ENCODE results near the gene CDKN2D. TPM values are rescaled to one million over a fixed set of nuclear protein-coding genes. Genes with fewer than 3 reads are reported as not detected.

CDKN2D gene
- total RNA-seq, 1 experiment from 2014 or later, result 13.8 TPM

GRCh38 chr19:10555610-10555973, 13.2 kb downstream of the CDKN2D start:
- no peak overlapping the region for H3K9ac ChIP-seq (ENCODE audit: low read length)
- H3K4me1 ChIP-seq (ENCODE audit: control insufficient read depth in 1 of 2, insufficient read depth in 2 of 2, low read length in 2 of 2), result no peaks in the 10 kb centered on the region
- peaks cover 3% of the 10 kb centered on the region; the same call in 1 of the 2 replicates for H3K79me2 ChIP-seq (ENCODE audit: insufficient read depth, low read length)
- H3K27ac ChIP-seq (ENCODE audit: low read depth, low read length), result no peak overlapping the region; the same call in 1 of the 2 replicates
- TF ChIP-seq EZH2phosphoT487 (IDR thresholded peaks at IDR 0.05; ENCODE audit: borderline replicate concordance) (no peak), YY1 (IDR thresholded peaks at IDR 0.05; ENCODE audit: extremely low read depth, insufficient replicate concordance, low read depth, low read length) (no peak), CBX3 (IDR thresholded peaks at IDR 0.05; ENCODE audit: low read depth) (no peak), RAD21 (IDR thresholded peaks at IDR 0.05; ENCODE audit: low read depth) (no peak)
- peaks cover 25 to 63% of the 10 kb centered on the region in 2 experiments; a peak in 3 of 4 replicates for H3K36me3 ChIP-seq (ENCODE audit: control insufficient read depth in 1 of 2, insufficient read depth in 2 of 2, low read length in 2 of 2)
- no peak overlapping the region for H2AFZ ChIP-seq (ENCODE audit: low read depth, low read length, poor library complexity, severe bottlenecking)
- no peaks in the 10 kb centered on the region for H4K20me1 ChIP-seq (ENCODE audit: insufficient read depth)
- H3K4me3 ChIP-seq (replicated peaks in 1 of 2; ENCODE audit: low read depth in 1 of 2, low read length in 2 of 2), result no peak overlapping the region
- no peaks in the 10 kb centered on the region for H3K9me3 ChIP-seq (ENCODE audit: control insufficient read depth in 1 of 2, insufficient read depth in 1 of 2, low read depth in 1 of 2, low read length in 2 of 2)
- ChIA-PET CTCF (no interaction called here), RAD21 (ENCODE audit: low non-redundant PET in 1 of 2, low total read pairs in 2 of 2, uncharacterized antibody in 2 of 2, unreplicated experiment in 2 of 2) (no interaction called here), POLR2A (no interaction called here)
- ATAC-seq (no peak), DNase-seq (ENCODE audit: low read depth, low spot score) (no peak)
- H3K9me2 ChIP-seq (ENCODE audit: insufficient read depth), result no peaks in the 10 kb centered on the region
- no TSS peak for BruUV-seq (replicated peaks)
- H3K27me3 ChIP-seq (ENCODE audit: insufficient read depth, low read length), result no peaks in the 10 kb centered on the region
- H3K4me2 ChIP-seq (ENCODE audit: low read length), result no peak overlapping the region
- intact Hi-C loops (cut with micrococcal nuclease), result no loop called here

- intact Hi-C loops (cut with micrococcal nuclease), result no loop called here
- Histone ChIP-seq H4K20me1 (ENCODE audit: insufficient read depth) (no peaks in the 10 kb centered on the region), H3K79me2 (ENCODE audit: insufficient read depth, low read length) (no peaks in the 10 kb centered on the region; the same call in 1 of the 2 replicates), H3K9me2 (ENCODE audit: insufficient read depth) (no peaks in the 10 kb centered on the region), H3K4me1 (ENCODE audit: control insufficient read depth in 1 of 2, insufficient read depth in 2 of 2, low read length in 2 of 2) (no peaks in the 10 kb centered on the region), H3K27me3 (ENCODE audit: insufficient read depth, low read length) (no peaks in the 10 kb centered on the region), H3K4me2 (ENCODE audit: low read length) (no peak overlapping the region), H3K9me3 (ENCODE audit: control insufficient read depth in 1 of 2, insufficient read depth in 1 of 2, low read depth in 1 of 2, low read length in 2 of 2) (no peaks in the 10 kb centered on the region), H3K27ac (ENCODE audit: low read depth, low read length) (no peak overlapping the region), H3K9ac (ENCODE audit: low read length) (no peak overlapping the region), H3K36me3 (ENCODE audit: control insufficient read depth in 1 of 2, insufficient read depth in 2 of 2, low read length in 2 of 2) (peaks cover 23 to 61% of the 10 kb centered on the region in 2 experiments; a peak in 3 of 4 replicates), H2AFZ (ENCODE audit: low read depth, low read length, poor library complexity, severe bottlenecking) (no peak overlapping the region), H3K4me3 (replicated peaks in 1 of 2; ENCODE audit: low read depth in 1 of 2, low read length in 2 of 2) (no peak overlapping the region)
- CTCF ChIA-PET, result no interaction called here
- RAD21 ChIA-PET (ENCODE audit: low non-redundant PET in 1 of 2, low total read pairs in 2 of 2, uncharacterized antibody in 2 of 2, unreplicated experiment in 2 of 2), result interaction anchor here in 1 of 2 experiments (0.6 kb wide), 1 partner anchor 308 kb away, joined by 8 read pairs; no protein-coding TSS in a partner anchor
- peak in 2 of 3 experiments; percentile 9 to 31; a peak in 3 of 6 replicates for TF ChIP-seq CTCF (IDR thresholded peaks at IDR 0.05 in 2 of 3, conservative IDR thresholded peaks at IDR 0.05 in 1 of 3; ENCODE audit: borderline replicate concordance in 1 of 3, insufficient read depth in 1 of 3, low read depth in 2 of 3, low read length in 2 of 3)
- no peak for TF ChIP-seq FOSL1 (IDR thresholded peaks at IDR 0.05; ENCODE audit: low read depth)
- no peak for TF ChIP-seq POLR2AphosphoS5 (IDR thresholded peaks at IDR 0.05; ENCODE audit: low read depth, low read length)
- TF ChIP-seq EZH2phosphoT487 (IDR thresholded peaks at IDR 0.05; ENCODE audit: borderline replicate concordance), result no peak
- TF ChIP-seq SRF (IDR thresholded peaks at IDR 0.05; ENCODE audit: low read depth), result no peak
- POLR2A ChIA-PET, result no interaction called here
- no TSS peak for BruUV-seq (replicated peaks)
- DNase-seq (ENCODE audit: low read depth, low spot score) (no peak), ATAC-seq (no peak)
These were observed 13.8 kb downstream of the CDKN2D start for GRCh38 chr19:10554760-10555609.

Data from HCT116 (cell line).